Spinal cord (tissue), 10 donors: ENCODE results near the gene CELF3. TPM values are rescaled to one million over a fixed set of nuclear protein-coding genes. Genes with fewer than 3 reads are reported as not detected.
"Not testable (repeated sequence)": the region's sequence is repeated elsewhere in the genome, so short reads cannot be mapped to it uniquely, and the experiment has no call there.

Source experiments
- DNase-seq, 6 donors: peaks; one replicate each; pipeline versions ENCODE4 v3.0.0 to v3.0.0-alpha.2; 2013 to 2015; ENCODE audit warnings: low spot score in 6 of 6, low read depth in 4 of 6
- H3K27ac ChIP-seq: one replicate; pipeline ENCODE4 v1.5.1; 2013; ENCODE audit warnings: low read depth, low read length, control low read depth
- H3K27me3 ChIP-seq: one replicate; pipeline ENCODE4 v1.6.1; 2013; ENCODE audit warnings: low read length; ENCODE audit not compliant: control insufficient read depth, insufficient read depth
- H3K36me3 ChIP-seq: one replicate; pipeline ENCODE4 v1.6.1; 2013; ENCODE audit warnings: low read length; ENCODE audit not compliant: control insufficient read depth, insufficient read depth
- H3K4me1 ChIP-seq: one replicate; pipeline ENCODE4 v1.6.1; 2013; ENCODE audit warnings: low read length; ENCODE audit not compliant: control insufficient read depth, insufficient read depth
- H3K4me3 ChIP-seq: one replicate; pipeline ENCODE4 v1.5.1; 2013; ENCODE audit warnings: low read depth, low read length, control low read depth
- H3K9me3 ChIP-seq: one replicate; pipeline ENCODE4 v1.6.1; 2013; ENCODE audit warnings: low read length; ENCODE audit not compliant: control insufficient read depth, insufficient read depth
- WGBS: methylation state at CpG from one replicate; pipeline ENCODE4 v1.1.5; 2013; ENCODE audit warnings: missing lambda C conversion rate; ENCODE audit not compliant: insufficient coverage; 5-methylcytosine and 5-hydroxymethylcytosine counted together
- polyA plus RNA-seq, 2 donors: library from polyadenylated mRNA; unstranded; fragments of 120-200 nt; gene quantifications; one replicate each; pipeline ENCODE4 v1.2.1, GENCODE V29; 2013; ENCODE audit not compliant: insufficient read length in 2 of 2
- total RNA-seq, 2 donors: library from RNA; depleted of rRNA in 1 of 2; stranded (reverse); fragments of 120-200 nt in 1 of 2; fragments of >200 nt in 1 of 2; gene quantifications; one replicate each; pipeline versions ENCODE4 v1.2.3 to v1.2.4, GENCODE V29; 2013 to 2014
- donor health status: healthy.

The CELF3 gene
- total and polyA plus RNA-seq, 4 donors = 12.7 to 106 (median 52.3) TPM

DNA sequence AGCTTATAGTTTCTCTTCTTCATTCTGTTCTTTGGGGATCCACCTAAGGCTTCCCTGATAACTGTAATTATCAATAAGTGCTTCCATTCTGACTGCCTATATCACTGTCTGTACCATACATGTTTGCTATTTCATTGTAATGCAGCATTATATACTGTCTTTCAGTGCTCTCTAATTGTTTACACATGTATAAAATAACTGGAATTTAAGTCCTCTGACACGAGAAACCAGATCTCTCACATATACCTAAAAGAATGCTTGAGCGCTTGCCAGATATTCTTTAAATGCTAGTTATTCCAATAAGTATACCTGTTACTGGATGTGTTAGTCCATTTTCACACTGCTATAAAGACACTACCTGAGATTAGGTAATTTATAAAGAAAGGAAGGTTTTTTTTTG is 34.7 kb downstream of the CELF3 start:
- Histone ChIP-seq H3K27ac (no peak overlapping the region), H3K27me3 (no peaks in the 10 kb centered on the region), H3K4me1 (no peaks in the 10 kb centered on the region), H3K4me3 (no peak overlapping the region), H3K9me3 (no peaks in the 10 kb centered on the region), H3K36me3 (peaks cover 15% of the 10 kb centered on the region)
- DNase-seq = no peak
- no CpG with 5 or more reads among the region's 2 CpGs for WGBS

DNA sequence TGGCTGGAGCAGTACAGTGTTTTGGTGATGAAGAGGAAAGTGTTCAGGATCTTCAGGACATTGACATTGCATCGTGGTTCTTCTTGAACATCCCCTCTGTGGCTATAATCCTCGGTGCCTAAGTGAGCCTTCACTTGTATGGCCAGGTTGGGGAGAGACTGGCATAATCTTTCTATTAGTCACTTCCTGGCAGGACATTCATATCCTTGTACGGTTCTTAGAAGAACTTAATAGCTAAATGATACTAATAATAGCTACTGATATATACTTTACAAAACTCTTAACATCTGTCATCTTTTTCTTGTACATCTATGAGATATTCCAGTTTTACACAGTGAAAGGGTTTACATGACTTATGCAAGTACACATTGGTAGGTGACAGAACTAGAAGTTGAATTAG is 35.8 kb downstream of the CELF3 start:
- WGBS = no CpG with 5 or more reads among the region's 3 CpGs
- no peak for DNase-seq

DNA sequence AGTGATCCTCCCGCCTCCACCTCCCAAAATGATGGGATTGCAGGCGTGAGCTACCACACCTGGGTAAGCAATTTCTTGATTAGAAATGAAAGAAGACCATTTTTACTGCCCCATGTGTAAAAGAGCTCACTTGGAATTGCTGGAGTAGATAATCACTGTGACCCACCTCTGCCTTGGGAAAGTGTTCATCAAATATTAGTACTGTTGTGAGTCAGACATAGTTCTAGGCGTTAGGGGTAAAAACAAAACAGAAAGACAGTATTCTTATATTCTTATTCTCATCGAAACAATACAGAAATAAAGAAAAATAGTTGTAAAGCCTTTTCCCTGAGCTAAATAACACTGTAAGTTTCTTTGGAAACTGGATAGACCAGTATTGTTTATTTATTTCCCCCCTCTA is 36.2 kb downstream of the CELF3 start:
- no peaks in the 10 kb centered on the region for H3K27me3 ChIP-seq
- no peak overlapping the region for H3K4me3 ChIP-seq
- WGBS = no CpG with 5 or more reads among the region's 4 CpGs
- H3K4me1 ChIP-seq = no peaks in the 10 kb centered on the region
- DNase-seq = no peak
- H3K36me3 ChIP-seq = peaks cover 13% of the 10 kb centered on the region
- no peak overlapping the region for H3K27ac ChIP-seq
- no peaks in the 10 kb centered on the region for H3K9me3 ChIP-seq

More for the DNA sequence above, 35.8 kb downstream of the CELF3 start:
- no peaks in the 10 kb centered on the region for H3K9me3 ChIP-seq
- H3K36me3 ChIP-seq = peaks cover 15% of the 10 kb centered on the region
- no peak overlapping the region for H3K27ac ChIP-seq
- no peaks in the 10 kb centered on the region for H3K4me1 ChIP-seq
- H3K27me3 ChIP-seq = no peaks in the 10 kb centered on the region
- no peak overlapping the region for H3K4me3 ChIP-seq

DNA sequence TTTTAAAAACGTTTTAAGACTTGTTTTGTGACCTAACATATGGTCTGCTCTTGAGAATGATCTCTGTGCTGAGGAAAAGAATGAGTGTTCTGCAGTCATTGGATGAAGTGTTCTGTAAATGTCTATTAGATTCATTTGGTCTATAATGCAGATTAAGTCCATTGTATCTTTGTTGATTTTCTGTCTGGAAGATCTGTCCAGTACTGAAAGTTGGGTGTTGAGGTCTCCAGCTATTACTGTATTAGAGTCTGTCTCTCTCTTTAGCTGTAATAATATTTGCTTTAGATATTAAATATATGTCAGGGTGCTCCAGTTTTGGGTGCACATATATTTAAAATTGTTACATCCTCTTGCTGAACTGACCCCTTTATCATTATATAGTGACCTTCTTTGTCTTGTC is 43.2 kb downstream of the CELF3 start:
- no peaks in the 10 kb centered on the region for H3K9me3 ChIP-seq
- no peaks in the 10 kb centered on the region for H3K27me3 ChIP-seq
- no CpG with 5 or more reads among the region's 1 CpG for WGBS
- H3K36me3 ChIP-seq = peaks cover 7% of the 10 kb centered on the region
- no peak for DNase-seq
- H3K4me1 ChIP-seq = no peaks in the 10 kb centered on the region
- H3K4me3 ChIP-seq = no peak overlapping the region
- no peak overlapping the region for H3K27ac ChIP-seq

DNA sequence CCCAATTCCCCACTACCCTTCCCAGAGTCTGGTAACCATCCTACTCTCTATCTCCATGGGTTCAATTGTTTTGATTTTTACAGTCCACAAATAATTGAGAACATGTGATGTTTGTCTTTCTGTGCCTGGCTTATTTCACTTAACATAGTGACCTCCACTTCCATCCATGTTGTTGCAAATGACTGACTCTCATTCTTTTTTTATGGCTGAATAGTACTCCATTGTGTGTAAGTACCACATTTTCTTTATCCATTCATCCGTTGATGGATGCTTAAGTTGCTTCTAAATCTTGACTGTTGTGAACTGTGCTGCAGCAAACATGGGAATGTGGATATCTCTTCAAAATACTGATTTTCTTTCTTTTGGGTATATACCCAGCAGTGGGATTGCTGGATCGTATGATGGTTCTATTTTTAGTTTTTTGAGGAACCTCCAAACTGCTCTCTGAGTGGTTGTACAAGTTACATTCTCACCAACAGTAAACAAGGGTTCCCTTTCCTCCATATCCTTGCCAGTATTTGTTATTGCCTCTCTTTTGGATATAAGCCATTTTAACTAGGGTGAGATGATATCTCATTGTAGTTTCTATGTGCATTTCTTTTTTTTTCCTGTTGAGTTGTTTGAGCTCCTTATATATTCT is 46.4 kb downstream of the CELF3 start:
- not testable (repeated sequence) for DNase-seq, H3K4me3 ChIP-seq, H3K4me1 ChIP-seq, H3K9me3 ChIP-seq, H3K36me3 ChIP-seq, H3K27ac ChIP-seq, H3K27me3 ChIP-seq
- WGBS = no CpG with 5 or more reads among the region's 2 CpGs

DNA sequence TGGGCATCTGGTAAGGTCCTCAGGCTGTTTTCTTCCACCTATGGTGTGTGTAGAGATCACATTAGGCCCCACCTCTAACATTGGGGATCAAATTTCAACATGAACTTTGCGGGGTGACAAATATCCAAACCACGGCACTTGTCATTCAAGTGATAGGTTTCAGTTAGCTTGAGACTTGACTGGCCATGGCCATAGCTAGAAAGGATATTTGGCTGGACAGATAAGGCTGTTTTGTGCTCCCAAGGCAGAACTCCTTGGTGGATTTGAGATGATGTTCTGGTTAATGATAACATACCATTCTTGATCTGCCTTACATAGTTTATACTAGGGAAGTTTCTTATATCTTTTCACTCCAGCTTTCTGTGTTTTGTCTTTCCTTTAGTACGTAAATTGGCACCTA is 48.5 kb downstream of the CELF3 start:
- WGBS = no CpG with 5 or more reads among the region's 3 CpGs
- Histone ChIP-seq H3K27me3 (no peaks in the 10 kb centered on the region), H3K9me3 (no peaks in the 10 kb centered on the region), H3K36me3 (peaks cover 9% of the 10 kb centered on the region), H3K4me3 (no peak overlapping the region), H3K27ac (no peak overlapping the region), H3K4me1 (no peaks in the 10 kb centered on the region)
- DNase-seq = no peak

DNA sequence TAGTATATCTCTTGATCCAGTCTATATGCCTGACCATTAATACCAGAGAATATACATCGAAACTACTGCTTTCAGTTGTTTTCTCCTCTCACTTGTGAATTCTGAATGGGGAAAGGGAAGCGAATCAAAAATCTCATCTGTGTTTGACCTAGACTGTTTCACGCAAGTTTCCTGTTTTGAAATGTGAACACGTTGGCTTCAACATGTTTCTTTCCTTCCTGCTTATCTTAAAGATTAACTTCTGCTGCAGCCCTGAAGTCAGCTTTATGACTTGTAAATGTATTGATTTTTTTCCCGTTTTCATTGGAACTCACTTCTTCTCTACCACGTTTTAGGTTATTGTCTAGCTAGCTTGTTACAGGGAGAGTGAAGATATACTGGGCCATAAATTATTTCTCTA is 54.9 kb downstream of the CELF3 start:
- Histone ChIP-seq H3K9me3 (no peaks in the 10 kb centered on the region), H3K36me3 (peaks cover 15% of the 10 kb centered on the region), H3K27ac (no peak overlapping the region), H3K4me3 (no peak overlapping the region), H3K4me1 (no peaks in the 10 kb centered on the region), H3K27me3 (no peaks in the 10 kb centered on the region)
- no peak for DNase-seq
- no CpG with 5 or more reads among the region's 6 CpGs for WGBS

DNA sequence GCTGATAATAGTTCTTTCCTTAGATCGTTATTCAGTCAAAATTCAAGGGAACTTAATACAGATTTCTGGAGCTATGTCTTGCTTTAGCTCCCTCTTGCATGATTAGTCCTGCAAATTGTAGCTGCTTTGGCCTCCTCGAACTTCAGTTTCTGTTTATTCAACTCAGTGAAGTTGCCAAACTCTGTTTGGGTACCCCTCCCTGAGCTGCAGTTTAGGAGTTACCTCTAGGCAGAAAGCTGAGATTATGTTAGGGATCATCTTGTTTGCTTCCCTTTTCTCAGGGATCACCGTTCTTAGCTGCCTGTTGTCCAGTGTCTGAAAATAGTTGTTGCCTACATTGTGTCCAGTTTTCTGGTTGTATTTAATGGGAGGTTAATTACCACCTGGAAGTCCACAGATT is 61.2 kb downstream of the CELF3 start:
- Histone ChIP-seq H3K4me3 (no peak overlapping the region), H3K9me3 (no peaks in the 10 kb centered on the region), H3K27me3 (no peaks in the 10 kb centered on the region), H3K4me1 (no peaks in the 10 kb centered on the region), H3K27ac (no peak overlapping the region), H3K36me3 (peaks cover 10% of the 10 kb centered on the region)
- 100% methylated on average over 2 of the region's 3 CpGs for WGBS
- DNase-seq = no peak

DNA sequence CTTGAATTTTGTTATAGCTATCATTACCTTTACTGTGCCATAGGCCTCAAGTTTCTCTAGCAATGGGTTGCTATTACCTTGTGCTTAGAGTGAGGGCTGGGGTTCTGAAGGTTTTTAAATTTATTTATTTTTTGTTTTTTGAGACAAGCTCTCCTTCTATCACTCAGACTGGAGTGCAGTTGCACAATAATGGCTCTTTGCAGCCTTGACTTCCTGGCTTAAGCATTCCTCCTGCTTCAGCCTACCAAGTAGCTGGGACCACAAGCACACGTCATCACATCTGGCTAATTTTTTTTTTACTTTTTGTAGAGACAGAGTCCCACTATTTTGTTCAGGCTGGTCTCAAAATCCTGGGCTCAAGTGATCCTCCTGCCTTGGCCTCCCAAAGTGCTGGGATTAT is 63.2 kb downstream of the CELF3 start:
- H3K27me3 ChIP-seq = no peaks in the 10 kb centered on the region
- WGBS = 83% methylated on average over 1 of the region's 1 CpG
- H3K36me3 ChIP-seq = peaks cover 12% of the 10 kb centered on the region
- H3K4me3 ChIP-seq = no peak overlapping the region
- no peak for DNase-seq
- H3K4me1 ChIP-seq = no peaks in the 10 kb centered on the region
- H3K9me3 ChIP-seq = no peaks in the 10 kb centered on the region
- no peak overlapping the region for H3K27ac ChIP-seq
